Measurements from ENCODE around the gene AKAP10.

DNA sequence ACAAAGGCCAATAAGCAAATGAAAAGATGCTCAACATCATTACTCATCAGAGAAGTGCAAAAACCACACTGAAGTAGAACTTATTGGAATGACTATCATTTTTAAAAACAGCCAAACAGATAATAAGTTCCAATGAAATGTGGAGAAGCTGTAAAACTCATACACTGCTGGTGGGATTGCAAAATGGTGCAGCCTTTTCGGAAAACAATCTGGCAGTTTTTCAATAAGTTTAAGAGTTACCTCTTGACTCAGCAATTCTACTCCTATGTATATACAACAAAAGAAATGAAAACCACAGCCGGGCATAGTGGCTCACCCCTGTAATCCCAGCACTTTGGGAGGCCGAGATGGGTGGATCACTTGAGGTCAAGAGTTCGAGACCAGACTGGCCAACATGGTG, 49.3 kb downstream of the AKAP10 start:
- TF ChIP-seq, protein P1, sequence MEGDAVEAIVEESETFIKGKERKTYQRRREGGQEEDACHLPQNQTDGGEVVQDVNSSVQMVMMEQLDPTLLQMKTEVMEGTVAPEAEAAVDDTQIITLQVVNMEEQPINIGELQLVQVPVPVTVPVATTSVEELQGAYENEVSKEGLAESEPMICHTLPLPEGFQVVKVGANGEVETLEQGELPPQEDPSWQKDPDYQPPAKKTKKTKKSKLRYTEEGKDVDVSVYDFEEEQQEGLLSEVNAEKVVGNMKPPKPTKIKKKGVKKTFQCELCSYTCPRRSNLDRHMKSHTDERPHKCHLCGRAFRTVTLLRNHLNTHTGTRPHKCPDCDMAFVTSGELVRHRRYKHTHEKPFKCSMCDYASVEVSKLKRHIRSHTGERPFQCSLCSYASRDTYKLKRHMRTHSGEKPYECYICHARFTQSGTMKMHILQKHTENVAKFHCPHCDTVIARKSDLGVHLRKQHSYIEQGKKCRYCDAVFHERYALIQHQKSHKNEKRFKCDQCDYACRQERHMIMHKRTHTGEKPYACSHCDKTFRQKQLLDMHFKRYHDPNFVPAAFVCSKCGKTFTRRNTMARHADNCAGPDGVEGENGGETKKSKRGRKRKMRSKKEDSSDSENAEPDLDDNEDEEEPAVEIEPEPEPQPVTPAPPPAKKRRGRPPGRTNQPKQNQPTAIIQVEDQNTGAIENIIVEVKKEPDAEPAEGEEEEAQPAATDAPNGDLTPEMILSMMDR (tag by site-specific recombination; IDR thresholded peaks at IDR 0.05), result no peak
- TF ChIP-seq, protein P2, sequence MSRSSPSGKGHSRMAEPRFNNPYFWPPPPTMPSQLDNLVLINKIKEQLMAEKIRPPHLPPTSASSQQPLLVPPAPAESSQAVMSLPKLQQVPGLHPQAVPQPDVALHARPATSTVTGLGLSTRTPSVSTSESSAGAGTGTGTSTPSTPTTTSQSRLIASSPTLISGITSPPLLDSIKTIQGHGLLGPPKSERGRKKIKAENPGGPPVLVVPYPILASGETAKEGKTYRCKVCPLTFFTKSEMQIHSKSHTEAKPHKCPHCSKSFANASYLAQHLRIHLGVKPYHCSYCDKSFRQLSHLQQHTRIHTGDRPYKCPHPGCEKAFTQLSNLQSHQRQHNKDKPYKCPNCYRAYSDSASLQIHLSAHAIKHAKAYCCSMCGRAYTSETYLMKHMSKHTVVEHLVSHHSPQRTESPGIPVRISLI (tag by site-specific recombination; IDR thresholded peaks at IDR 0.05), result no peak
- TF ChIP-seq, protein P3, sequence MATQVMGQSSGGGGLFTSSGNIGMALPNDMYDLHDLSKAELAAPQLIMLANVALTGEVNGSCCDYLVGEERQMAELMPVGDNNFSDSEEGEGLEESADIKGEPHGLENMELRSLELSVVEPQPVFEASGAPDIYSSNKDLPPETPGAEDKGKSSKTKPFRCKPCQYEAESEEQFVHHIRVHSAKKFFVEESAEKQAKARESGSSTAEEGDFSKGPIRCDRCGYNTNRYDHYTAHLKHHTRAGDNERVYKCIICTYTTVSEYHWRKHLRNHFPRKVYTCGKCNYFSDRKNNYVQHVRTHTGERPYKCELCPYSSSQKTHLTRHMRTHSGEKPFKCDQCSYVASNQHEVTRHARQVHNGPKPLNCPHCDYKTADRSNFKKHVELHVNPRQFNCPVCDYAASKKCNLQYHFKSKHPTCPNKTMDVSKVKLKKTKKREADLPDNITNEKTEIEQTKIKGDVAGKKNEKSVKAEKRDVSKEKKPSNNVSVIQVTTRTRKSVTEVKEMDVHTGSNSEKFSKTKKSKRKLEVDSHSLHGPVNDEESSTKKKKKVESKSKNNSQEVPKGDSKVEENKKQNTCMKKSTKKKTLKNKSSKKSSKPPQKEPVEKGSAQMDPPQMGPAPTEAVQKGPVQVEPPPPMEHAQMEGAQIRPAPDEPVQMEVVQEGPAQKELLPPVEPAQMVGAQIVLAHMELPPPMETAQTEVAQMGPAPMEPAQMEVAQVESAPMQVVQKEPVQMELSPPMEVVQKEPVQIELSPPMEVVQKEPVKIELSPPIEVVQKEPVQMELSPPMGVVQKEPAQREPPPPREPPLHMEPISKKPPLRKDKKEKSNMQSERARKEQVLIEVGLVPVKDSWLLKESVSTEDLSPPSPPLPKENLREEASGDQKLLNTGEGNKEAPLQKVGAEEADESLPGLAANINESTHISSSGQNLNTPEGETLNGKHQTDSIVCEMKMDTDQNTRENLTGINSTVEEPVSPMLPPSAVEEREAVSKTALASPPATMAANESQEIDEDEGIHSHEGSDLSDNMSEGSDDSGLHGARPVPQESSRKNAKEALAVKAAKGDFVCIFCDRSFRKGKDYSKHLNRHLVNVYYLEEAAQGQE (tag by site-specific recombination; IDR thresholded peaks at IDR 0.05), result no peak
- no peak for TF ChIP-seq ZNF350 (tag by site-specific recombination; IDR thresholded peaks at IDR 0.05)
- TF ChIP-seq ZBTB17 (tag by site-specific recombination; IDR thresholded peaks at IDR 0.05), result no peak
- TF ChIP-seq, protein P4, sequence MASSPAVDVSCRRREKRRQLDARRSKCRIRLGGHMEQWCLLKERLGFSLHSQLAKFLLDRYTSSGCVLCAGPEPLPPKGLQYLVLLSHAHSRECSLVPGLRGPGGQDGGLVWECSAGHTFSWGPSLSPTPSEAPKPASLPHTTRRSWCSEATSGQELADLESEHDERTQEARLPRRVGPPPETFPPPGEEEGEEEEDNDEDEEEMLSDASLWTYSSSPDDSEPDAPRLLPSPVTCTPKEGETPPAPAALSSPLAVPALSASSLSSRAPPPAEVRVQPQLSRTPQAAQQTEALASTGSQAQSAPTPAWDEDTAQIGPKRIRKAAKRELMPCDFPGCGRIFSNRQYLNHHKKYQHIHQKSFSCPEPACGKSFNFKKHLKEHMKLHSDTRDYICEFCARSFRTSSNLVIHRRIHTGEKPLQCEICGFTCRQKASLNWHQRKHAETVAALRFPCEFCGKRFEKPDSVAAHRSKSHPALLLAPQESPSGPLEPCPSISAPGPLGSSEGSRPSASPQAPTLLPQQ (tag by site-specific recombination; IDR thresholded peaks at IDR 0.05), result no peak
- TF ChIP-seq ZNF48 (tag by site-specific recombination; IDR thresholded peaks at IDR 0.05), result no peak

Data from HEK293 (cell line).